Ammon's horn (tissue), 1 donor: Measurements from ENCODE around the gene TSC22D1.

ENCODE experiments used
- DNase-seq: peaks from one replicate; pipeline ENCODE4 v3.0.0-alpha.2; 2016; ENCODE audit warnings: low spot score

The TSC22D1 gene

GRCh38 chr13:44426461-44426860 is 149.7 kb downstream of the TSC22D1 start:
- no peak for DNase-seq

GRCh38 chr13:44425815-44426078 is 150.4 kb downstream of the TSC22D1 start:
- no peak for DNase-seq

GRCh38 chr13:44425041-44425814 is 150.9 kb downstream of the TSC22D1 start:
- no peak for DNase-seq

- DNase-seq, result no peak
Measured at GRCh38 chr13:44423824-44424223, 152.3 kb downstream of the TSC22D1 start.

- no peak for DNase-seq
Measured at GRCh38 chr13:44422755-44423643, 153.1 kb downstream of the TSC22D1 start.

- no peak for DNase-seq
Measured at GRCh38 chr13:44421853-44422525, 154.1 kb downstream of the TSC22D1 start.

- DNase-seq, result no peak
Measured at GRCh38 chr13:44420376-44421220, 155.5 kb downstream of the TSC22D1 start.

GRCh38 chr13:44417876-44418275 is 158.3 kb downstream of the TSC22D1 start:
- DNase-seq, result no peak

GRCh38 chr13:44417446-44417845 is 158.7 kb downstream of the TSC22D1 start:
- DNase-seq, result no peak

GRCh38 chr13:44416744-44417143 is 159.4 kb downstream of the TSC22D1 start:
- DNase-seq, result no peak

- DNase-seq, result no peak
Measured at GRCh38 chr13:44416301-44416700, 159.8 kb downstream of the TSC22D1 start.

GRCh38 chr13:44415815-44416214 is 160.3 kb downstream of the TSC22D1 start:
- no peak for DNase-seq

GRCh38 chr13:44414716-44415115 is 161.4 kb downstream of the TSC22D1 start:
- no peak for DNase-seq

GRCh38 chr13:44413095-44413494 is 163.0 kb downstream of the TSC22D1 start:
- DNase-seq, result no peak

GRCh38 chr13:44412346-44412935 is 163.7 kb downstream of the TSC22D1 start:
- DNase-seq, result no peak

GRCh38 chr13:44411841-44412240 is 164.3 kb downstream of the TSC22D1 start:
- DNase-seq, result no peak

- no peak for DNase-seq
Measured at GRCh38 chr13:44410328-44410859, 165.7 kb downstream of the TSC22D1 start.

- no peak for DNase-seq
Measured at GRCh38 chr13:44409595-44409994, 166.5 kb downstream of the TSC22D1 start.

GRCh38 chr13:44407891-44408290 is 168.2 kb downstream of the TSC22D1 start:
- no peak for DNase-seq

- no peak for DNase-seq
Measured at GRCh38 chr13:44407379-44407778, 168.8 kb downstream of the TSC22D1 start.

GRCh38 chr13:44406617-44407016 is 169.5 kb downstream of the TSC22D1 start:
- no peak for DNase-seq
